HG03196 (cell line): ENCODE measurements around the gene TANGO2.

Source experiments
- ATAC-seq: cut with Tn5 transposase; IDR thresholded peaks from one replicate; pipeline ENCODE4 v1.9.1; 2021; ENCODE audit not compliant: unreplicated experiment

TANGO2 gene

DNA sequence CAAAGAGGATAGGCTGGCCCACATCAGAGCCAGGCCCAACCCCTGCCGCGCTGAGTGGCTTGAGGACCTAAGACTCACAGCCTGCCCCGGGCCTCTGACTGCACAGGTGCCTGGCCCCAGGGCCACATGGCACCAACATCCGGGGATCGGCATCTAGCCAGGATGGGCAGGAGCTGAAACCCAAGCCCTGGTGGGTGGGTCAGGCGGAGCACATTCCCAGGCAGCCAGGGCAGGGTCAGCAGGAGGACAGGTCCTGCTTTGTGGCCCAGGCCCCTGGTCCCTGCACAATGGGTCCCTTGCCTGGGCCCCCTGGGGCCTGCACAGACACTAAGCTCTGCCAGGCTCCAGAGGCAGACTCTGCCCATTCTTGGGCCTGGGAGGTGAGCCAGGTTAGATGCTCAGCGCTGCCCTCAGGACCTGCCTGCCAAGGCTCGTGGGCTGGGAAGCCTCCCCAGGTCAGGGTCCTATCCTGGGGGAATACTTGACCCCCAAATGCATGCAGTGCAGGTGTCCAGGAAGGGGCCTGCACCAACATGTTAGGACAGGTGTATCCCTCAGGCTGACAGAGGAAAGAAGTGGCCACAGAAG, 37.8 kb upstream of the TANGO2 start:
- no peak for ATAC-seq

DNA sequence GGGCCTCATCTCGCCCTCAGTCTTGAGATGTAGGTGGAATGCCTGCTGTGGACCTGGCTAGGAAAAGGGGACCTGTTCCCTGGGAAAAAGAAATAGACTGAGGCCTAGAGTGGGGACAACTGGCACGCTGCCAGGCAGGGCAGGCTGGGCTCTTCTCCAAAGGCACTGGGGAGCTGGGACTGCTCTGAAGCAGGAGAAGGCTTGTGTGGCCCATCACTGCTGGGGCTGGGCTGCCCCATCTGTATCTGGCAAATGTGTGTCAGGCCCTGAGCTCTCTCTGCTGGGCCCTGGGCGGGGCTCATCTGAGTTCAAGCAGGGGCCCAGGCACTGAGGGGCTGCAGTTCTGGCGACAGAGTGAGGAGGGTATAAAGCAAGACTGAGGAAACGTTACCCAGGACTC, 37.2 kb upstream of the TANGO2 start:
- ATAC-seq, result no peak

DNA sequence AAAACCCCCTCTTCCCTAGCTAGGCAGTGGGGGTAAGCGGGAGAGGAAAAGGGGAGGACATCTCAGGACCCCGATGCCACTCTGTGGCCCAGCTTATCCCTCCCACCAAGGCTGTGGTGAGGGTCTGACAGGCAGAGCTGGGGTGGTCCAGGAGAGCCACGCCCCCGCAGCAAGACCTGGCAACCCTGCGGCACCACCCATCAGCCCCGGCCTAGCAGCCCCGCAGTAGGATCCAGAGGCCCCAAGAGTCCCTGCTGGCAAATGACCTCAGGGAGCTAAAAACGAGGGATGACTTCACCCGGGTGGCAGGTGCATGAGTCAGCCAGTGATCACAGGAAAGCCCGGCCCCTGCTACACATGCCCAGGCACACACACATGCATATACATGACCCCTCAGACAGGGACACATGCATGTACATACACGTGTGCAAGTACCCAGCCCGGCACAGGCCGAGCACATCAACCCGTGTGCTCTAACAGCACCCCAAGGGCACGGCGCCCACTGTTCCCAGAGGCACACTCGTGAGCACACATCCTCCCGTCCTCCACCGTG, 36.6 kb upstream of the TANGO2 start:
- ATAC-seq, result no peak

DNA sequence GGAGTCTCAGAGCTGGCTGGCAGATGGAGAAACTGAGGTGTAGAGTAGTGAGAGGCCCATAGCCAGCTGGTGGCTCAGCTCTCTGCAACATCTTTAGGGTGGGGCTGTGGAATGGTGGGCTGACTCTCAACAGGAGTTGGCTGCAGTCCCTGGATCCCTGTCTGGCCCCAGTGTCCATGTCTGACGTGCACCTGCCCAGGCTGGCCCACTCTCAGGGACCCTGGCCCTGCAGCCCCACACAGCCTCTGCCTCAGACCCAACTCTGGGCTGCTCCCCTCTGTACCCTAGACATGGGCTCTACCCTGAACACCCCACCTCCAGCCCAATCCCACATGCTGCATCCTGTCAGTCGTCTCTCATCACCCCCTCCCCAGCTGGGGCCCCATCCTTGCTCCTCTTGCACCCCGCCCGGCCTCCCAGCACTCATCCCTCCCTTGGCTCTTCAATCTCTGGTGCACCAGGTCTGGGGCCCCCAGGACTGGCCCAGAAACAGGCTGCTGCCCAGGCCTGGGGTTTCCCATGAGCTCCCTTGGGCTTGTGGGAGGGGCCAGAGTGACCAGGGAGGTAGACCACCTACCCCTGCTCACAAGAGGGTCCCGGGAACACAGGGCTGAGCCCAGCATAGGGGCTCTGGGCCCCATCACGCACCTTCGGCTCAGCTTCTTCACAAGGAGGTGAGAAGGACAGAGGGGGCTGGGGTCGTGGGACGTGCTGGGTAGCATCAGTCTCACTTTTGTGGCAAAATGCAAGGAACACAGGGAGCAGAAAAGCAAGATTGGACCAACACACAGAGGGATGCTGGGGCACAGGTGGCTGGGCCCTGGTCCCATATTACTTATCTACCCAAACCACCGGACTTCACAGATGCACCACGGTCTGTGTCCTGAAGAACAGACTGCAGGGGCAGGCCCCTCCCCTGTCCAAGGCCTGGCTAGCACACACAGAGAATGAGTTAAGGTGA, 35.8 kb upstream of the TANGO2 start:
- no peak for ATAC-seq

DNA sequence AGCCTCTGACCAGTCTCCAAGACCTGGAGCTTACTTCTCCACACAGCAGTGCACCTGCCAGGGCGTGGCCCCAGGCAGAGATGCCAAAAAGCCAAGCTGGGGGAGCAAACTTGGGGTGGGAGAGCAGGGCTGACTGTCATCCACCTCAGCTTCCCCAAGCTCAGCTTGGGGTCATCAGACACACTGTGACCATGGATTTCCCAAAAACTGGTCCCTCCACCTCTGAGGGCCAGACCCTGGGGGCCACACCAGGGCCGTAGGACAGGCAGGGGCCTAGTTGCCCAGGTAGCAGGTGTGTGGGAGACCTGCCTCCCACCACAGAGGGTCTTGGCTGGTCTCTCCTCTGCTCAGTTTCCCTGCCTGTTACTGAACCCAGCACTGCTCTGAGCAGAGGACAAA, 34.9 kb upstream of the TANGO2 start:
- no peak for ATAC-seq

DNA sequence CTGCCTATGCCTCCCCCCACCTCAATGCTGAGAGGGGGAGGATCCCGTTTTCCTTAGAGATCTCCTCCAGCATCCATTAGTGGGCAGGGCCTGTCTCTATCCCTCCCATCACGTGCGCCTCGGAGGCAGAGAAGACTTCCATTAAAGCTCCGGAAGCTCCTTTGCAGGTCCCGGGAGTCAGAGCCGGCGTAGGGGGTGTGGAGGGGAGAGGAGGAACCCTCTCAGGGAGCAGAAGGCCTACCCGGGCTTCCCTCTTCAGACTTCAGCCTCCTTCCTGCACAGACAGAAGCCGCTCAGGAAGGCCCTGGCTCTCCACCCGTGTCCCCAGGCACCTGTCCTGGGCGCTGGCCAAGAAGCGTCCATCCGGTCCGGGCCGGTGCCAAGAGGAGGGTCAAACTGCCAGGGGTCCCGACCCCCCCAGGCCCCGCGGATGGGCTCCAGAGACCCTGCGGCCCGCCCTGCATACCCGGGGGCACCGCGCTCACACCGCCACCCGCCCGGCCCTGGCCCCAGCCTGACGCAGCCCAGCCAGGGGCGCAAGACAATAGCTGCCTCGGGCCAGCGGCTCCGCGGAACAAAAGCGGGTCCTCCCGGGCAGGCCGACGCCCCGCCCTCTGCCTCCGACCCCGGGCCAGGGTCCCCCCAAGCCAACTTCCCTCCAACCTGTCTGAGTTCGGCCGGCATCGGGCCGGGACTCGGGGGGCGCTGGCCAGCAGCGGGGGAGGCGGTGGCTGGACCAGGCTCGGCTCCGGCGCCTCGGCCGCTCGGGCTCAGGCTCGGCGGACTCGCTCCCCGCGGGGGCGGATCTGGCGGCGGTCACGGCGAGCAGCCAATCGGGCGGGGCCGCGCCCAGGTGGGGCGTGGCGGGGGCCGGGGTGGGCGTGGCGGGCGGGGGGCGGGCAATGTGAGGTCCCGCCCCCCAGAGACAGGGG, 34.2 kb upstream of the TANGO2 start:
- ATAC-seq, result no peak

DNA sequence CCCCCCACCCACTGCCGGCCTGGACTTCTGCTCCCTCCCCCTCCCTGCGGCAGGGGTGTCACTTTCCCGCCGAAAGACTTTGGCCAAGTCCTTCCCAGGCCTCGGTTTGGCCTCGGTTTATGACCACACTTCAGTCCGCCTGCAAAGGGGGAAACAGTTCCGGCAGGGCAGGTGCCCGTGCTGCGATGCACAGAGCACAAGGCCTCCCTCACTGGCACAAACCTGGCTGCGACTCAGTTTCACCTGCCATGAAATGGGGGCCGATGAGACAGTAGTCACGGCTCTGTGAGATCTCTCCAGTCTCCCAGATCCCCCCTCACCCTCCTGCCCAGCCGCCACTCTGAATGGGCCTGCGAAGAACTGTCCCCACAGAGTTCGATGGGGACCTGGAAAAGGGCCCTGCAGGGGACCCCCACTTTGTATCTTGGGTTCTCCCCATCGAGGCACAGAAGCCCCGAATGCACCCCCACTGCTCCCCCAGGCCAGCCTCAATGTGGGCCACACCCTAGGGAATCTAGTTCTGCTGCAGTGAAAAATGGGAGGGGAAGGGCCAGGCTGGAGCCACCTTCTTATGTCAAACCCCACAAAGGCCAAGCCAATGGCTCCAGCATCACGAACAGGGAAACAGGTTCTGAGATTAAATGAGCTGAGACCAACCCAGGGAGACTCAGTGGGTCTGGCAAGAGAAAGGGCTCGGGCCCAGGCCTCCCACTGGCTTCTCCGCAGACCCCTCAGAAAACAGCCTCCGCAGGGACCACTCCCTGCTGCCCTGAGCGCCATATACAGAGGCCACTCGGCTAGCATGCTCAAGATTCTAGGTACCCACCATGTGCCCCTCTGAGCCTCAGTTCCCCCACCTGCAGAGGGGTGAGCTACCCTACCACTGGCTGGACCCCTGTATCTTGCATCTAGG, 33.3 kb upstream of the TANGO2 start:
- no peak for ATAC-seq

DNA sequence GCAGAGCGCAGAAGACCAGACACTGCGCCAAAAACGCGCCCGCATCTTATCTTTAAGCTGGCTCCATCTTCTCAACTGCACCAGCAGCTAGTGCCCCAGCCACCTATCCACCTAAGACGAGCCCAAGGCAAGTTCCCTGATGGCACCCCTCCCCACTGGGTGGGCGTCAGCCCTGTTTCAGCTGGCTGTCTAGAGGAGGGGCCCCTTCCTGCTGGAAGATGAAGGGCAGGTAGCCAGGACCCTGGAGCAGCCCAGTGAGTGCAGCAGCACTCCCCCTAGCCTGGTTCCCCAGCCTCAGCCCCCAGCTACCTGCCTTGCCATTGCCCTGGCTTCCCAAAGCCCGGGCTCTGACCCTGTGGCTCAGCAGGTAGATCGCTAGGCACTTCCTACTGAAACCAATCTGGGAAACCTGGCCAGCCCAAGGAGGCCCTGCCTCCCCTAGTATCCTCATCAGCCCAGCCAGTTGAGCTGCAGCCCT, 32.5 kb upstream of the TANGO2 start:
- no peak for ATAC-seq

DNA sequence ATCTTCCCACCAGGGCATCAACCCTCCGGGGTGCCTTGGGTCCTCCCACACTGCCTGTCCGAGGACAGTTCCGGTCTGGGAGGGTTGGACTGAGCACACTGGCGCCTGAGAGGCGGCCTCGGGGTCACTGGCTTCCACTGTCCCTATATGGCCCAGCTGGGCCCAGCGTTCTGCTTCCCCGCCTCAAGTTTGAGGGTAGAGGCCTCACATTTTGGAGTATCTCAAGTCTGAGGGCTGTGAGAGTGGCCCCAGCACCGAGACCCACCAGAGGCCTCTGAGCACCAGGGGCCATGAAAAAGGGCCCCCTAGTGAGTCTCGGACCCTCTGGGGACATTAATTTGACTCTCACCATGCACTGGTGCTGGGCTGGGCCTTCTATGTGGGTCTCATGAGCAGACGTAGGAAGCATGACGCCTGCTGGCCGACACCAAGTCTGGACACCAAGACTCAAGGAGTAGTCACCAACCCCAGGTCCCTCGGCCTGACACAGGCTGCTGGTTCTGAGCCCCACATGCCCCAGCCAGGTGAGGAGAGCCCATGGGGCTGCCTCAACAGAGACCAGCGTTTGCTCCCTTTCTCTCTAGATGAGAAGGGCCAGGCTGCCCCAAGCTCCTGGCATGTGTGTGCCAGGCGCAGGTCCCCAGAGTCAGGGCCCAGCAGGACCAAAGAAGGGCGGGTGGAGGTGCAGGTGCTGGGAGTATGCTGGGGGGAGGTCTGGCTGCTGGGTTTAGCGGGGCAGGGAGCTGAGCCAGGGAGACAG, 31.8 kb upstream of the TANGO2 start:
- ATAC-seq, result no peak

DNA sequence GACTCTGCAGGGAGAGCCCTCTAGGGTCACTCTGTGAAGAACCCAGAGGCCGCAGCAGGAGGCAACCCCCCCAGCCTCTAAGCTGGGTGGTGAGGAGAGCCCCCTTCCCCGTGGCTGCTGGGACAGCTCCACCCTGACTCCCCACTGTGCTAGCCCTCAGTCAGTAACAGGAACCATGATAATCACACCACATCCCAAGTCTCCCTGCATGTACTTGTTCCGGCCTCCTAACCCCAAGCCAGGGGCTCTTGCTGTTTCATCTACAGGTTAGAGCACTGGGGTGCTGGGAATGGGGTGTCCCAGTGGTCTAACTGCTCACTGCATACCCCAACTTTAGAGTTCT, 31.2 kb upstream of the TANGO2 start:
- ATAC-seq, result no peak

DNA sequence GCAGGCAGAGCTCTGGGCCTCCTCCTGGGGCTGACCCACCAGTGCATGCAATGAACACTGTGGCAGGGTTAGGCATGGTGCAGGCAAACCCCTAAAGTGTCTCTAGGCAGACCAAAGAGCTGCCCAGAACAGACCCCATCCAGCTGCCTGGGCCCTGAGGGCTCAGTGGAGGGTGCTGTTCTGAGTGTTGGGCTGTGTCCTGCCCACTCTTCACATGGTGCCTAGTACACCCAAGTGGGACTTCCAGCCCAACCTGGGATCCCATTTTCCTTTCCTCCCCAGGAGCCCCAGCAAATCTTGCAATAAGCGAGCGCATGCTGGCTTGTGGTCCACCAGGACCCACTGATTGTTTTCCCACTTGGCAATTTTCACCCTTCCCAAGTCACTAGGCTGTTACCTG, 30.7 kb upstream of the TANGO2 start:
- no peak for ATAC-seq

DNA sequence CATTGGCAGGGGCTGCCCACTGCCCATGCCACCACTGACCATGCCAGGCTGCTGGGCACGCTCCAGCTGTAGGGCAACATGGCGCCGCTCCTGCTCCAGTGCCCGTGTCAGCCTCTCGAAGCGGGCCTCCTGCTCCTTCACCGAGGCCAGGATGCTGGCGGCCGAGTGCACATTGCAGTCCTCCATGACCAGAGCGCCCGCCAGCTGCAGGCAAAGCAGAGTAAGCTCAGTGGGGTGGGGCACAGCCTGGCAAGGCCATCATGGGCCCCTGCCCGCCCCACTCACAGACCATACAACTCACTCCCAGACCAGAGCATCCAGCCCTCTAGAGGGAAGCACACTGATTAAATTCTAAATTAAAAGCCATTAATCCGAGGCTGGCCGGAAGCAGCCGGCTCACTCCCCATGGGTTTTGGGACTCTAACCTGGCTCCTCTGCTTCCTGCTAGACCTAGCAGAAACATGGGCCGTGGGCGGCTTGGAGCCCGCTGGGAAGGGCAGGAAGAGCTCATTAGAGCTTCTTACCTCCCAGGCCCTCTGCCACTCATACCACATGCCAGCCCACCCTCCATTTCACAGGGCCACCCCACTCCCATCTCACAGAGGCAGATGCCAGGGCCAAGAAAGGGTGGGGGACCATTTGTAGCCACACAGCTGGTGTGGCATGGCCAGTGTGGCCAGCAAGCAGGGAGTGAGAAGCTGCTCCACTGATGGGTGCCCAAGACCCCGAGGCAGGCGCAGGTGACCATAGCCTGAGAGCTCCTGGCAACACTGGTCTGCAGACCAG, 30.1 kb upstream of the TANGO2 start:
- no peak for ATAC-seq

DNA sequence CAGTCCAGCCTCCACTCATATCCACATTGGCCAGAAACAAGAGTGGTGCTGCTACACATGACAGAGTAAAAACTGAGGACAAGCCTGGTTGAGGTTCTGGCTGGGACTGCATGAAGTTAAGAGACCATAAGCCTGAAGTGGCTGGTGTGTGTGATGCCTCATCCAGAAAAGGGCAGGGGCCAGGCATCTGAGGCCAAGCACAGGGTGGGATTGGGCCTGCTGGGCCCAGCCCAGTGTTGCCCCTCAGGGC, 29.6 kb upstream of the TANGO2 start:
- ATAC-seq, result no peak

DNA sequence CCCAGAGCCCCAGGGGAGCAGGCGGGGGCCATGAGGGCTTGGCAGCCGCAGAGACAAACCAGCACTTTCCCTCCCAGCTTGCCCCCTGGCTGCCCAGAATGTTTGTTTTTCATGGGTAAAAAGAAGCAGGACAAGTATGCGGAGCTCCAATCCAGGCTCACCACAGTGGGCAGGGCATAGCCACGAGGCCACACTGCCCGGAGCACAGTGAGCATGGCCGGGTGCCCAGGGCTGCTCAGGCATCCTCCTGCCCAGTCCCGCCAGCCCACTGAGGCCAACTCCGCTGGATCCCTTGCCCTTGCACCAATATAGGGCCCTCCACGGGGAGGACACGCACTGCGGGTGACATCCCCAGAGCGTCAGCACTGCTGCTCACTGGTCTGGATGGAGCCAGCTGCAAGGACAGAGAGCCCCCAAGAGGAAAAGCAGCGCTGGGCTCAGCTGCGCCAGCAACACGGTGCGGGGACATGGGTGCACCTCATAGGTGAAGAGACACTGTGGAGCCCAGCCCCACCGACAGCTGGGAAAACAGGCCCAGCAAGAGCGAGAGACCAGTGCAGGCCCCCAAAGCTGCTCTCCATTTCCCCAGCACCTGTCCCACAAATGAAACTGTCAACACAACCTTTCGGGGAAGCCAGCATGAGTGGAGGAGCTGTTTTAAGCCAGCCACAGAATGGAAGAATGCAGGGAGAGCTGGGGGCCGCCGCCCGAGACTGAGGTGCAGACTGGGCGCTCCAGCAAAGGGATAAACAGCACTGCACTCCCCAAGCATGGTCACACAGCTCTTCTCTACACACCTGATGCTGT, 29.1 kb upstream of the TANGO2 start:
- no peak for ATAC-seq

DNA sequence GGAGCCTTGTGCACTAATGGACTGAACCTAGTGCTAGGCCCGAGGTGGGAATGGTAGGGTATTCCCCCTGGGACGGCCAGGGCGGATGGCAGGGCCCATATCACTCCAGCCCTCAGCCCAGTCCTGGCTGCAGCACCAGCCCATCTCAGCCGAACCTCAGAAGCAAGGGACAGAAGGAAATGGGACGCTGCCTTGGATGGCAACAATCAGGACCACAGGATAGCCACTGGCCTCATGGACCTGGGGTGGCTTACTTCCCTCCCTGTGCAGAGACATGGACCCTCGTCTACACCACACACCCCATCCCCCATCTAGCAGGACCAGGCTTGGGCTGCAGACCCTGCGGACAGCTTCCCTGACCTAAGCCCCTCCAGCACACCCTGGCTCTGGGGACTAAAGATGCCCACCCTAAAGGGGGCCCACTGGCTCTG, 28.4 kb upstream of the TANGO2 start:
- ATAC-seq, result no peak

DNA sequence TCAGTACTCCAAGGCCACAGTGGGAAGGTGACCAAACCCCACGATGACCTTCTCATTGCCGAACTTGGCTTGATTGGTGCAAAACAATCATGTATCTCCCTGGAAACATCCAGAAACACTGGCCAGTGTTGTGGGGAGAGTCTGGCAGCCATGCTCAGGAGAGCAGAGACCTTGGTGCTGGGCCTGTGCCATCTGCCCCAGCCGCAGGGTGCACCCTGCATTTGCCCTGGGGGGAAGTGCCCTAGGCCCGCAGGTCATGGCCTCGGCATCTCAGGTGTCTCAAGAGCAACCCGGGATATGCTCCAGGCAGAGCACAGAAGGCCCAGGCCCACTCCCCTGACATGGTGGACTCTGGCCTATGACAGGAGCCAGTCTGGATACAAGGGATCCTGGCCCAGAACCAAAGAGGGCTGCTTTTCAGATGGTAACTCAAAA, 28.0 kb upstream of the TANGO2 start:
- no peak for ATAC-seq

DNA sequence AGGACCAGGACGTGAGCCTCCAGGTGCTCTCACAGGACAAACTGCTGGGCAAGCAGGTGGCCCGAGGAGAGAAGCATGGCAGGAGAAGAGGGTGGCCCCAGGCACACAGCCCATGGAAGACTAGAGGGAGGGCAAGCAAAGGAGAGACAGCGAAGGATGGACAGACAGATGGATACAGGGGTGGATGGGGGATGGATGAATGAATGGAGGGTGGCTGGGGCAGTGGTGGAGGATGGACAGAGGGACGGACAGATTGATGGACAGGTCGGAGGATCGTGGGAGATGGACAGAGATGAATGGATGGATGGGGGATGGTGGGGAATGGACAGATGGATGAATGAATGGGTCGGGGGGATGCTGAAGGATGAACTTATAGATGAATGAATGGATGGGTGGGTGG, 27.0 kb upstream of the TANGO2 start:
- no peak for ATAC-seq
